Inferior parietal cortex (tissue), 1 donor: ENCODE measurements around the gene PKD2L1.
"Not testable (repeated sequence)": the region's sequence is repeated elsewhere in the genome, so short reads cannot be mapped to it uniquely, and the experiment has no call there.

Experiments
- DNase-seq: peaks from one replicate; pipeline ENCODE4 v3.0.0-alpha.2; 2016; ENCODE audit errors: extremely low spot score

Gene PKD2L1

GRCh38 chr10:100333661-100334440, 3.8 kb upstream of the PKD2L1 start:
- no peak for DNase-seq

GRCh38 chr10:100333106-100333505, 3.1 kb upstream of the PKD2L1 start:
- DNase-seq = no peak

- DNase-seq = no peak
Measured at GRCh38 chr10:100328198-100328597, 1.8 kb downstream of the PKD2L1 start.

GRCh38 chr10:100327718-100328009, 2.4 kb downstream of the PKD2L1 start:
- no peak for DNase-seq

GRCh38 chr10:100327007-100327717, 2.9 kb downstream of the PKD2L1 start:
- DNase-seq = peak; percentile 66

GRCh38 chr10:100325158-100325557, 4.9 kb downstream of the PKD2L1 start:
- DNase-seq = no peak

GRCh38 chr10:100319707-100320402, 10.2 kb downstream of the PKD2L1 start:
- DNase-seq = peak; percentile 60

- DNase-seq = no peak
Measured at GRCh38 chr10:100318207-100318606, 11.8 kb downstream of the PKD2L1 start.

- no peak for DNase-seq
Measured at GRCh38 chr10:100315615-100316014, 14.4 kb downstream of the PKD2L1 start.

- DNase-seq = no peak
Measured at GRCh38 chr10:100311298-100311697, 18.7 kb downstream of the PKD2L1 start.

GRCh38 chr10:100307684-100308083, 22.3 kb downstream of the PKD2L1 start:
- DNase-seq = no peak

GRCh38 chr10:100306861-100307260, 23.2 kb downstream of the PKD2L1 start:
- DNase-seq = no peak

- DNase-seq = no peak
Measured at GRCh38 chr10:100304414-100304813, 25.6 kb downstream of the PKD2L1 start.

- peak; percentile 71 for DNase-seq
Measured at GRCh38 chr10:100303724-100304319, 26.2 kb downstream of the PKD2L1 start.

GRCh38 chr10:100301123-100301522, 28.9 kb downstream of the PKD2L1 start:
- not testable (repeated sequence) for DNase-seq

- DNase-seq = no peak
Measured at GRCh38 chr10:100297242-100297641, 32.8 kb downstream of the PKD2L1 start.

GRCh38 chr10:100293066-100293465, 37.0 kb downstream of the PKD2L1 start:
- DNase-seq = no peak

- not testable (repeated sequence) for DNase-seq
Measured at GRCh38 chr10:100292300-100292699, 37.7 kb downstream of the PKD2L1 start.

GRCh38 chr10:100291356-100291755, 38.7 kb downstream of the PKD2L1 start:
- DNase-seq = no peak

GRCh38 chr10:100289641-100290040, 40.4 kb downstream of the PKD2L1 start:
- no peak for DNase-seq

GRCh38 chr10:100288196-100288595, 41.8 kb downstream of the PKD2L1 start:
- DNase-seq = no peak

- no peak for DNase-seq
Measured at GRCh38 chr10:100287756-100288155, 42.3 kb downstream of the PKD2L1 start.
